ENCODE results near the gene TMEM242. TPM values are rescaled to one million over a fixed set of nuclear protein-coding genes. Genes with fewer than 3 reads are reported as not detected.

The TMEM242 gene
- total and polyA plus RNA-seq, 2 donors (not counting 3 experiments of a cell fraction or from before 2014, with no cell fraction given): 5.3 to 15.5 TPM

GRCh38 chr6:157251586-157252247 lies 71.6 kb downstream of the TMEM242 start:
- Histone ChIP-seq H3K9me1 (replicated peaks; ENCODE audit: control insufficient read depth, extremely low read depth, insufficient read depth, low read length) (no peaks in the 10 kb centered on the region), H3K9ac (replicated peaks; ENCODE audit: extremely low read depth, insufficient read depth, low read length) (no peak overlapping the region), H3K79me2 (ENCODE audit: control insufficient read depth, insufficient read depth, low read length) (no peaks in the 10 kb centered on the region), H3K27me3 (ENCODE audit: control insufficient read depth in 2 of 2, insufficient read depth in 2 of 2, low read length in 2 of 2) (peaks cover 24 to 26% of the 10 kb centered on the region in 2 experiments), H3K4me2 (ENCODE audit: insufficient read depth, low read length) (no peak overlapping the region), H4K20me1 (replicated peaks; ENCODE audit: control insufficient read depth, extremely low read depth, insufficient read depth, low read length) (no peaks in the 10 kb centered on the region), H3K4me3 (replicated peaks in 1 of 3; ENCODE audit: insufficient read depth in 1 of 3, low read depth in 1 of 3, low read length in 3 of 3) (no peak overlapping the region), H2AFZ (ENCODE audit: low read depth, low read length) (no peak overlapping the region), H3K9me3 (replicated peaks; ENCODE audit: control insufficient read depth, insufficient read depth, low read length) (peaks cover 2% of the 10 kb centered on the region), H3K4me1 (ENCODE audit: control insufficient read depth, extremely low read depth, insufficient read depth, low read length) (no peaks in the 10 kb centered on the region), H3K36me3 (ENCODE audit: control insufficient read depth in 2 of 2, extremely low read depth in 1 of 2, insufficient read depth in 2 of 2, low read length in 2 of 2) (no peaks in the 10 kb centered on the region), H3K27ac (ENCODE audit: insufficient read depth, low read depth, low read length) (no peak overlapping the region)
- dilution Hi-C loops (cut with MboI; ENCODE audit: extremely low pct_ligation_motif_present, low sequenced_read_pairs): no loop called here
- BruUV-seq (replicated peaks): no TSS peak
- ChIA-PET CTCF (interaction anchor here (1.0 kb wide), 1 partner anchor 14 kb away, joined by 3 read pairs; no protein-coding TSS in a partner anchor), POLR2A (no interaction called here)
- intact Hi-C loops (cut with micrococcal nuclease): no loop called here
- no peak for FAIRE-seq
- TF ChIP-seq GATA2 (IDR thresholded peaks at IDR 0.05; ENCODE audit: insufficient read depth, insufficient read length, low read depth, low read length) (no peak), CTCF (IDR thresholded peaks at IDR 0.05; ENCODE audit: extremely low read depth in 1 of 2, insufficient read depth in 1 of 2, low read depth in 1 of 2, low read length in 2 of 2) (no peak), JUN (IDR thresholded peaks at IDR 0.05; ENCODE audit: borderline replicate concordance, insufficient read depth, insufficient read length, low read depth) (no peak), MYC (IDR thresholded peaks at IDR 0.05; ENCODE audit: low read depth, low read length) (no peak), EZH2 (IDR thresholded peaks at IDR 0.05; ENCODE audit: borderline replicate concordance, low read depth, low read length, severe bottlenecking) (no peak), POLR2AphosphoS5 (IDR thresholded peaks at IDR 0.05; ENCODE audit: insufficient read depth, low read depth, low read length) (no peak), MAX (IDR thresholded peaks at IDR 0.05; ENCODE audit: insufficient read depth, insufficient read length) (no peak), POLR2A (IDR thresholded peaks at IDR 0.05; ENCODE audit: low read depth, low read length) (no peak)
- DNase-seq (ENCODE audit: low read depth, low spot score): no peak

Measured in endothelial cell of umbilical vein (primary cell).